HG02623 (cell line): ENCODE measurements around the gene RPF1.
"Not testable (repeated sequence)": the region's sequence is repeated elsewhere in the genome, so short reads cannot be mapped to it uniquely, and the experiment has no call there.

Source experiments
- ATAC-seq: cut with Tn5 transposase; IDR thresholded peaks from one replicate; pipeline ENCODE4 v1.9.1; 2021; ENCODE audit warnings: moderate library complexity; ENCODE audit not compliant: unreplicated experiment

RPF1 gene

GRCh38 chr1:84478876-84479868 is at the start of gene RPF1:
RPF1 (plus strand) TSS chr1:84479266; CDS start chr1:84479282, 16 bp downstream.
- ATAC-seq = peak; percentile 96

DNA sequence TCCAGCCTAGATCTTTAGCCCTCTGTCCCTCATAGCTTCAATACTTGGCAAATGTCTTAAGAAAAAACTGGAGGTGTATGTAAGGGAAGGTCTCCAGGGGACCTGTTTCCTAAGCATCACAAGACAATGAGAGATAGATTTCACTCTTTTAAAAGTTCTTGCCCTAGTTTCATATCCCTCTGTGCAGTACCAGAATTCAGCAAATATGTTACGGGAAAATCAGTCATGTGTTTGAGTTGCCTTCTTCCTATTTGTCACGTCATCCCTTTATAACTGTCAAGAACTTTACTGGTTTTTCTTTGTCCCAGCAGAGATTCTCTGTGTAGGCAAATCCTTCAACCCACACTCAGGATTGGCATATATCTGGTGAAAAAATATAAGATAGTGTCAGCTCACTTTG is 48.5 kb upstream of the RPF1 start:
- ATAC-seq = no peak

GRCh38 chr1:84433258-84434080 is 45.6 kb upstream of the RPF1 start:
- ATAC-seq = no peak

- no peak for ATAC-seq
Measured at GRCh38 chr1:84434081-84434769, 44.8 kb upstream of the RPF1 start.

DNA sequence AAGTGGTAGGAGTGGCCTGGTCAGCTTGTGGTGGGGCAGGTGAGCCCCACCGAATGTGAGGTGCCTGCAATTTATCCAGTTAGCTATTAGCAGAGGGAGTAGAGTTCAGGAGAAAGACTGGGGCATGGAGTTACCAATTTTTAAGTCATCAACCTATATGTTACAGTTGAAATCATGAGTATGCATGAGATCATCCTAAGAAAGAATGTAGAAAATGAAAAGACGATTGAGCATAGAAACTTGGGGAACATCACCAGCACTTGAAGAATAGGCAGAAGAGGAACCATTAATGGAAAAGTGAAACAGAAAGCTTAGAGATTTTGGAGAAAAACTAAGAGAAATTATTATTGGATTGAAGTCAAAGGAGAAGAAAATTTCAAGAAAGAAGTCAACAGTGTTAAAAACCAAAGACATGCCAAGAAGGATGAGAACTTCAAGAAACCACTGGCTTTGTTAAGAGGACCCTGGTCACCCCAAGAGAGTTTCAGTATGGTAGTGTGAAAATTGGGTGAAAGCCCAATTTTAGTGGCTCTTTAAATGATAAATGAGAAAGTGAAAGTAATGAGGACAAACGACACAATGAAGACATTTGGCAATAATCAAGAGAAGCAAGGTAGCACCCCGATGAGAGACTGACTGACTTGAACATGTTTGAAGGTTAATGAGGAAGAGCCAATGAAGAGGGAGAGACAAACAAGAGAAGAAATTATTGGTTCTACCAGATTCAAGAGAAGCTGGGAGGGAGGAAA is 44.1 kb upstream of the RPF1 start:
- no peak for ATAC-seq

- ATAC-seq = peak; percentile 44
Measured at GRCh38 chr1:84436876-84437655, 42.0 kb upstream of the RPF1 start.

DNA sequence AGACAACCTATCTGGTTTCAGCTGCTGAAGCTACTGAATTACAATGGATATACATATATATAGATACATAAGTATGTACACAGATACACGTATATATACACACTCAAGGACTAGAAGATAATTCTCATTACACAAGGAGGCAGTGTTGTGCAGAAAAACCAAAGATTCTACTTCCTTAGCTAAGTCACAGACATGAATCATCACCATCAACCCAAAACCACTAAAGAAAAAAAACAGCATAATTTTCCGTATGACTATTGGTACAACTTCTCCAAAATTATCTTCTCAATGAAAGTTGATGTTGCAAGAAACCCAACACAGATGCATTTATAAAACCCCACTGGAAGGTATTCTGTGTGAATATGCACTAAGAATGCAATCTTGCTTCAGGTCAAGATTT is 36.8 kb upstream of the RPF1 start:
- peak; percentile 97 for ATAC-seq

DNA sequence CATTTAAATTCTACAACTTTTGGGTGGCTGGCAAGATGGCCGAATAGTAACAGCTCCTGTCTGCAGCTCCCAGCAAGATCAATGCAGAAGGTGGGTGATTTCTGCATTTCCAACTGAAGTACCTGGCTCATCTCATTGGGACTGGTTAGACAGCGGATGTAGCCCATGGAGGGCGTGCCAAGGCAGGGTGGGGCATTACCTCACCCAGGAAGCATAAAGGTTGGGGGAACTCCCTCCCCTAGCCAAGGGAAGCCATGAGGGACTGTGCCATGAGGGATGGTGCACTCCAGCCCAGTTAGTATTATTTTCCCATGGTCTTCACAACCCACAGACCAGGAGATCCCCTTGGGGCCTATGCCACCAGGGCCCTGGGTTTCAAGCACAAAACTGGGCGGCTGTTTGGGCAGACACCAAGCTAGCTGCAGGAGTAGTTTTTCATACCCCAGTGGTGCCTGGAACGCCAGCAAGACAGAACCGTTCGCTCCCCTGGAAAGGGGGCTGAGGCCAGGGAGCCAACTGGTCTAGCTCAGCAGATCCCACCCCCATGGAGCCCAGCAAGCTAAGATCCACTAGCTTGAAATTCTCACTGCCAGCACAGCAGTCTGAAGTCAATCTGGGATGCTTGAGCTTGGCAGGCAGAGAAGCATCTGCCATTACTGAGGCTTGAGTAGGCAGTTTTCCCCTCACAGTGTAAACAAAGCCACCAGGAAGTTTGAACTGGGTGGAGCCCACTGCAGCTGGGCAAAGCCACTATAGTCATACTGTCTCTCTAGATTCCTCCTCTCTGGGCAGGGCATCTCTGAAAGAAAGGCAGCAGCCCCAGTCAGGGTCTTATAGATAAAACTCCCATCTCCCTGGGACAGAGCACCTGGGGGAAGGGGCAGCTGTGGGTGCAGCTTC is 36.1 kb upstream of the RPF1 start:
- ATAC-seq = not testable (repeated sequence)

DNA sequence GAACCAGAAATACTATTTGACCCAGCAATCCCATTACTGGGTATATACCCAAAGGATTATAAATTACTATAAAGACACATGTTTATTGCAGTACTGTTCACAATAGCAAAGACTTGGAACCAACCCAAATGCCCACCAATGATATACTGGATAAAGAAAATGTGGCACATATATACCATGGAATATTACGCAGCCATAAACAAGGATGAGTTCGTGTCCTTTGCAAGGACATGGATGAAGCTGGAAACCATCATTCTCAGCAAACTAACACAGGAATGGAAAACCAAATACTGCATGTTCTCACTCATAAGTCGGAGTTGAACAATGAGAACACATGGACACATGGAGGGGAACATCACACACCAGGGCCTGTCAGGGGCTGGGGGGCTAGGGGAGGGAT is 30.4 kb upstream of the RPF1 start:
- not testable (repeated sequence) for ATAC-seq

DNA sequence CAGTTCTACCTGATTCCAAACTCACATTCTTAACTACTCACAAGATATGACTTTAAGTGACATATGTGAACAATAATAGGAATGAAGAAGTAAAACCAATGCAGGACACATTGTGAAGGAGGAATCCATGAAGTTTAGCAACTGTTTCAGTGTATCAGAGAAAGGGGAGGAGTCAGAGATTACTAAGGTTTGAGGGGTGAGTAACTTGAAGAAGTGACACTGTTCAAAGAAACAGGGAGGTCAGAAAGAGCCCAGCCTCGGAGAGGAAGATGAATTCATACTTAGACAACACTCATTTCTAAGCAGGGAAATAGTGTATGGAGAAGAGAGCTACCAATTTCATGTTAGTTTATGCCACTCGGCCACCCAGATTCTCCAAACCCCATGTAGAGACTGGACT is 28.2 kb upstream of the RPF1 start:
- ATAC-seq = no peak

GRCh38 chr1:84452436-84452835 is 26.6 kb upstream of the RPF1 start:
- ATAC-seq = no peak

DNA sequence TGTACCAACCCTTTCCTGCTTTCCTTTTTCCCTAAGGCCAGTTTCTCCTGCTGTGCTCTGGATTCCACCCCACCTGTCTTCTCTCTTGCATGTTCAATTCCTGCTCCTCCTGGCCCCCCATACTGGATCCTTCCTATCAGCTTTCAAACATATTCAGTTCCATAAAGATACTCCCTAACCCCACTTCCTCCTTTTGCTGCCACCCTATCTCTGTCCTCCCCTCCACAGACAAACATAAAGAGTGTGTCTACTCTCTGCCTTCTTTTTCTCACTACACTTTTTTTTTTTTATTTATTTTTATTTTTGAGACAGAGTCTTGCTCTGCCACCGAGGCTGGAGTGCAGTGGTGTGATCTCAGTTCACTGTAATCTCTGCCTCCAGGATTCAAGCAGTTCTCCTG is 16.9 kb upstream of the RPF1 start:
- no peak for ATAC-seq

GRCh38 chr1:84467298-84467697 is 11.8 kb upstream of the RPF1 start:
- no peak for ATAC-seq

DNA sequence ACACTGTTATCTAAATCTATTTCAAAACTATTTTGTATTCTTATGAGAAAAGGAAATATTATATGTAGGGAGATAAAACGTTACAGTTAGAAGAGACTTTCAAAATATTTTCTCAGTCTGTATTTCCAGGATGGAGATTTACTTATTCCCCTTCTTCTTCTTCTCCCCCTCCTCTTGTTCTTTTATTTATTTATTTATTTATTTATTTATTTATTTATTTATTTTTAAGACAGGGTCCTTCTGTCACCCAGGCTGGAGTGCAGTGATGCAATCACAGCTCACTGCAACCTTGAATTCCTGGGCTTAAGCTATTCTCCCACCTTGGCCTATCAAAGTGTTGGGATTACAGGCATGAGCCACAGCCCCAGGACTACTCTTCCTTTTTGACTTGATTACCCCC is 2.8 kb upstream of the RPF1 start:
- ATAC-seq = no peak

DNA sequence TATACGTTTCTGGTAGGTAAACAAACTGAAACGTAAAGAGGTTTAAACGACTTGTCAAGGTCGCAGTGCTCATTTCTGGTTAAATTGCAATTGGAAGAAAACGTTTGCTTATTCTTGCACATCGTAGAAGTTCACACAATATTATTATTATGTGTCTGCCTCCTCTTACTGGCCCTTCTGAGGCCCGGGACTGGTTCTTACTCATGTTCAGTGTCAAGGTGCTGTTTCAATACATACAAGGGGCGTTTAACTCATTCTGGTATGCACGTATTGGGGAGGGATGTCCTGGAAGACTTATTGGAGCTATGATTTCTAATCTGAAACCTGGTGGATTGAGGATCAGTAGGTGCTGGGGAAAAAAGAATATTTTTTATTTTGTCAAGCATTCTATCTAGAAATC is 932 bp downstream of the RPF1 start:
- ATAC-seq = no peak

DNA sequence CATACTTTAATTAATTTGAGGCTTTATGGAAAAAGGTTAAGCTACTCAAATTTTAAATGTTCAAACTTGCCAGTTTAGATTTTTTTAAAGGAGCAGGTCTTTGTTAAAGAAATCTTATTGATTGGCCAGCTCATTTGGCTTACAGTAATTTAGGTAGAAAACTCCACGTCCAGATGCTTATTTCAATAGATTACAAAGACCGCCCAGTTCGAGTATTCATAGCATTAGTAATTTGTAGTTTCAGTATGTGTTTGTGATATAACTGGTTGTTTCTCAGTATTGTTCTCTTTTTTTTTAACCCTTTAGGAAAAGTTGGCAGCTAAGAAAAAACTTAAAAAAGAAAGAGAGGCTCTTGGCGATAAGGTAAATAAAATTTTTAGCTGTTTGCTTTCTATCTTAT is 1.6 kb downstream of the RPF1 start:
- peak; percentile 30 for ATAC-seq

DNA sequence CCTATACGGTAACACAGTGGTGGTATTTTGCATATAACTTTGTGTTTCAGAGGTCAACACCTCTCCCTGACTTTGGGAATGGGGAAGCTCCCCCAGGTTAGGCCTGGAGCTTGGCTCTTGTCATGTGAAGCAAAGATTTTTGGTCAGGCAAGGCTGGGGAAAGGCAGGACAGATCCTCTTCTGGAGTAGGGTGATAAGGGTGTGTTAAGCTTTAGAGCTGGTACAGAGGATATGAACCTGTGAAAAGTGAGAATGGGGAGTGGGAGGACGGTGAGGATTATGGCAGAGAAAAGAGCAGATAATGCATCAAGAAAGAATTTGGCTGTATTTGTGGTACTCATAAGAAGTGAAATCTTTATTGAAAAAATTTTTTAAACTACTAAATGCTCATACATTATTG is 2.3 kb downstream of the RPF1 start:
- ATAC-seq = no peak

- no peak for ATAC-seq
Measured at GRCh38 chr1:84488107-84488506, 9.0 kb downstream of the RPF1 start.

GRCh38 chr1:84489766-84490165 is 10.7 kb downstream of the RPF1 start:
- ATAC-seq = no peak
